GM12878 (cell line): ENCODE measurements around the gene CREB5. TPM values are rescaled to one million over a fixed set of nuclear protein-coding genes. Genes with fewer than 3 reads are reported as not detected.

ENCODE experiments used
- ATAC-seq: fragments of 200-7000 bp; cut with Tn5 transposase; 3 replicates; pipeline ENCODE4 v1.9.1; 2020; ENCODE audit warnings: mild to moderate bottlenecking, moderate library complexity
- BruUV-seq: library from RNA; stranded (reverse); fragments of 400-500 nt; replicated peaks from 2 replicates; lab custom pipeline; 2021; lab: Mats Ljungman, UMichigan
- CTCF ChIA-PET: fragments of 300-600 bp; sonication (Branson Sonifier 250); formaldehyde crosslinking; extraction: SDS; loops from one replicate; lab custom pipeline; 2021; ENCODE audit warnings: inconsistent platforms; lab: Yijun Ruan, JAX
- POLR2A ChIA-PET: fragments of 350-600 bp; formaldehyde crosslinking; extraction: SDS; loops from one replicate; lab custom pipeline; 2021; ENCODE audit warnings: inconsistent platforms; lab: Charles Lee
- RAD21 ChIA-PET: fragments of 300-600 bp; sonication (Branson Sonifier 250); formaldehyde crosslinking; loops from one replicate; lab custom pipeline; 2023; ENCODE audit warnings: antibody characterized with exemption; ENCODE audit not compliant: unreplicated experiment; lab: Charles Lee
- SMC1A ChIA-PET: fragments of 300-600 bp; sonication (Branson Sonifier 250); formaldehyde crosslinking; loops from one replicate; lab custom pipeline; 2023; ENCODE audit not compliant: unreplicated experiment, uncharacterized antibody; lab: Charles Lee
- DNase-seq: peaks from one replicate; pipeline ENCODE4 v3.0.0-alpha.2; 2011; ENCODE audit warnings: low read depth, low spot score
- FAIRE-seq: peaks from 3 replicates; lab custom pipeline; 2011; peaks lifted over from hg19 to GRCh38; lab: Jason Lieb, UNC
- H2AFZ ChIP-seq: 2 replicates; pipeline ENCODE4 v1.6.0; 2011; ENCODE audit warnings: low read depth, low read length, control low read depth; ENCODE audit not compliant: control insufficient read depth
- H3K27ac ChIP-seq: 2 replicates; pipeline ENCODE4 v1.5.1; 2011; ENCODE audit warnings: control low read depth; ENCODE audit not compliant: control insufficient read depth, insufficient read depth
- H3K27me3 ChIP-seq, 2 experiments: replicated peaks in 1 of 2; 2 replicates each; pipeline versions ENCODE4 v1.6.0 to v1.6.1; 2011; ENCODE audit warnings: low read length in 1 of 2; ENCODE audit not compliant: control insufficient read depth in 2 of 2, insufficient read depth in 2 of 2
- H3K36me3 ChIP-seq, 2 experiments: 2 replicates each; pipeline ENCODE4 v1.5.1; 2011; ENCODE audit warnings: low read length in 1 of 2; ENCODE audit not compliant: control insufficient read depth in 2 of 2, insufficient read depth in 2 of 2
- H3K4me1 ChIP-seq: 2 replicates; pipeline ENCODE4 v1.6.1; 2011; ENCODE audit warnings: mild to moderate bottlenecking, low read length, moderate library complexity, mixed read lengths; ENCODE audit not compliant: control insufficient read depth, insufficient read depth
- H3K4me2 ChIP-seq: 2 replicates; pipeline ENCODE4 v1.6.0; 2011; ENCODE audit warnings: control low read depth; ENCODE audit not compliant: control insufficient read depth, insufficient read depth
- H3K4me3 ChIP-seq: fragments of 200-600 bp; sonication (generic); 2 replicates; pipeline ENCODE4 v1.5.1; 2016
- H3K79me2 ChIP-seq: 2 replicates; pipeline ENCODE4 v1.6.0; 2011; ENCODE audit warnings: low read length; ENCODE audit not compliant: control insufficient read depth, insufficient read depth
- H3K9ac ChIP-seq: 2 replicates; pipeline ENCODE4 v1.8.0; 2011; ENCODE audit warnings: low read length, control low read depth, mixed read lengths; ENCODE audit not compliant: control insufficient read depth, insufficient read depth
- H3K9me3 ChIP-seq: replicated peaks from 3 replicates; pipeline ENCODE4 v1.5.1; 2011; ENCODE audit warnings: mild to moderate bottlenecking, low read length; ENCODE audit not compliant: control insufficient read depth, insufficient read depth
- H4K20me1 ChIP-seq: 2 replicates; pipeline ENCODE4 v1.6.0; 2011; ENCODE audit not compliant: control insufficient read depth, insufficient read depth
- ASH2L ChIP-seq: fragments of 300-600, 200-600 bp; sonication (generic); IDR thresholded peaks from 2 replicates; pipeline ENCODE4 v1.6.1; 2017; ENCODE audit warnings: low read depth, mild to moderate bottlenecking, borderline replicate concordance
- EED ChIP-seq: sonication (generic); IDR thresholded peaks from 2 replicates; pipeline ENCODE4 v1.6.1; 2016; ENCODE audit warnings: antibody characterized with exemption, low read depth
- JUNB ChIP-seq: IDR thresholded peaks from 2 replicates; pipeline ENCODE4 v1.6.1; 2016; ENCODE audit warnings: antibody characterized with exemption, mild to moderate bottlenecking
- MLLT1 ChIP-seq: fragments of 450-650 bp; IDR thresholded peaks from 2 replicates; pipeline ENCODE4 v1.6.1; 2016; ENCODE audit warnings: mild to moderate bottlenecking
- NFIC ChIP-seq: IDR thresholded peaks from 2 replicates; pipeline ENCODE4 v1.6.1; 2012; ENCODE audit warnings: low read depth, mild to moderate bottlenecking, inconsistent platforms, low read length, moderate library complexity
- RUNX3 ChIP-seq: IDR thresholded peaks from 2 replicates; pipeline ENCODE4 v1.6.1; 2012; ENCODE audit warnings: low read length, inconsistent platforms
- SPI1 ChIP-seq: IDR thresholded peaks from 2 replicates; pipeline ENCODE4 v1.6.1; 2011; ENCODE audit warnings: low read depth, mild to moderate bottlenecking, low read length, moderate library complexity, borderline replicate concordance; ENCODE audit not compliant: insufficient read depth
- ZBED1 ChIP-seq: IDR thresholded peaks from 2 replicates; pipeline ENCODE4 v1.6.1; 2016; ENCODE audit warnings: borderline replicate concordance
- WGBS: methylation state at CpG from one replicate; pipeline ENCODE4 v1.1.6; 2016; ENCODE audit warnings: low lambda C conversion rate; ENCODE audit not compliant: insufficient replicate concordance, insufficient coverage; ENCODE audit errors: missing lambda C conversion rate; 5-methylcytosine and 5-hydroxymethylcytosine counted together
- in situ Hi-C: fragments of 300-500 bp; cut with MboI; formaldehyde crosslinking; loops from 9 replicates; pipeline ENCODE4 v1.14.3; 2018; ENCODE audit warnings: mixed read lengths
- intact Hi-C: fragments of 100-400 bp; cut with micrococcal nuclease; formaldehyde crosslinking; loops from one replicate; pipeline ENCODE4 v1.14.2; 2022; ENCODE audit not compliant: unreplicated experiment
- polyA plus RNA-seq, 11 experiments: library from polyadenylated mRNA; depleted of rRNA in 4 of 11; unstranded in 6 of 11; stranded (reverse) in 5 of 11; fragments of >200 nt; fragmentation: Nextera tagmentation in 4 of 11; fragmentation: Illumina TruSeq in 1 of 11; extraction: Ambion mirVana in 4 of 11; extraction: Trizol in 1 of 11; gene quantifications; 1 replicate in 1 of 11; 2 replicates in 10 of 11; pipeline versions ENCODE4 v1.2.1 to v1.2.3, GENCODE V29; 2011 to 2016; ENCODE audit warnings: inconsistent platforms in 2 of 11, missing spikeins in 2 of 11, low read depth in 1 of 11
- total RNA-seq, 4 experiments: library from RNA; depleted of rRNA in 3 of 4; stranded (reverse); fragments of >200 nt in 3 of 4; fragmentation: Illumina TruSeq in 1 of 4; extraction: Trizol in 1 of 4; gene quantifications; 2 replicates each; pipeline versions ENCODE4 v1.2.1 to v1.2.3, GENCODE V29; 2013 to 2021
- TF ChIP-seq, protein P1 (sequence below): fragments of 150-350 bp; IDR thresholded peaks from 2 replicates; pipeline ENCODE4 v1.6.1; 2016; ENCODE audit warnings: low read depth, low read length
- TF ChIP-seq, protein P2 (sequence below): fragments of 150-350 bp; IDR thresholded peaks from 2 replicates; pipeline ENCODE4 v1.6.1; 2014; ENCODE audit warnings: mild to moderate bottlenecking, low read depth, low read length

Gene CREB5
- total and polyA plus RNA-seq, 10 of the 15 experiments (the other 5 are each of a cell fraction or from before 2014, with no cell fraction given), result 12.9 to 74.1 (median 53.0) TPM

GRCh38 chr7:28418311-28418710 is 6.0 kb downstream of the CREB5 start:
- Histone ChIP-seq H3K9ac (no peak overlapping the region), H3K4me2 (no peak overlapping the region)
- TF ChIP-seq JUNB, result peak; percentile 82
- TF ChIP-seq EED, result peak; percentile 58; the same call in 1 of the 2 replicates
- peak; percentile 33; the same call in 1 of the 2 replicates for TF ChIP-seq NFIC
- TF ChIP-seq RUNX3, result peak; percentile 10; the same call in 1 of the 2 replicates
- TF ChIP-seq, protein P1, sequence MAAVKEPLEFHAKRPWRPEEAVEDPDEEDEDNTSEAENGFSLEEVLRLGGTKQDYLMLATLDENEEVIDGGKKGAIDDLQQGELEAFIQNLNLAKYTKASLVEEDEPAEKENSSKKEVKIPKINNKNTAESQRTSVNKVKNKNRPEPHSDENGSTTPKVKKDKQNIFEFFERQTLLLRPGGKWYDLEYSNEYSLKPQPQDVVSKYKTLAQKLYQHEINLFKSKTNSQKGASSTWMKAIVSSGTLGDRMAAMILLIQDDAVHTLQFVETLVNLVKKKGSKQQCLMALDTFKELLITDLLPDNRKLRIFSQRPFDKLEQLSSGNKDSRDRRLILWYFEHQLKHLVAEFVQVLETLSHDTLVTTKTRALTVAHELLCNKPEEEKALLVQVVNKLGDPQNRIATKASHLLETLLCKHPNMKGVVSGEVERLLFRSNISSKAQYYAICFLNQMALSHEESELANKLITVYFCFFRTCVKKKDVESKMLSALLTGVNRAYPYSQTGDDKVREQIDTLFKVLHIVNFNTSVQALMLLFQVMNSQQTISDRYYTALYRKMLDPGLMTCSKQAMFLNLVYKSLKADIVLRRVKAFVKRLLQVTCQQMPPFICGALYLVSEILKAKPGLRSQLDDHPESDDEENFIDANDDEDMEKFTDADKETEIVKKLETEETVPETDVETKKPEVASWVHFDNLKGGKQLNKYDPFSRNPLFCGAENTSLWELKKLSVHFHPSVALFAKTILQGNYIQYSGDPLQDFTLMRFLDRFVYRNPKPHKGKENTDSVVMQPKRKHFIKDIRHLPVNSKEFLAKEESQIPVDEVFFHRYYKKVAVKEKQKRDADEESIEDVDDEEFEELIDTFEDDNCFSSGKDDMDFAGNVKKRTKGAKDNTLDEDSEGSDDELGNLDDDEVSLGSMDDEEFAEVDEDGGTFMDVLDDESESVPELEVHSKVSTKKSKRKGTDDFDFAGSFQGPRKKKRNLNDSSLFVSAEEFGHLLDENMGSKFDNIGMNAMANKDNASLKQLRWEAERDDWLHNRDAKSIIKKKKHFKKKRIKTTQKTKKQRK, result no peak
- no peak for TF ChIP-seq ASH2L
- TF ChIP-seq, protein P2, sequence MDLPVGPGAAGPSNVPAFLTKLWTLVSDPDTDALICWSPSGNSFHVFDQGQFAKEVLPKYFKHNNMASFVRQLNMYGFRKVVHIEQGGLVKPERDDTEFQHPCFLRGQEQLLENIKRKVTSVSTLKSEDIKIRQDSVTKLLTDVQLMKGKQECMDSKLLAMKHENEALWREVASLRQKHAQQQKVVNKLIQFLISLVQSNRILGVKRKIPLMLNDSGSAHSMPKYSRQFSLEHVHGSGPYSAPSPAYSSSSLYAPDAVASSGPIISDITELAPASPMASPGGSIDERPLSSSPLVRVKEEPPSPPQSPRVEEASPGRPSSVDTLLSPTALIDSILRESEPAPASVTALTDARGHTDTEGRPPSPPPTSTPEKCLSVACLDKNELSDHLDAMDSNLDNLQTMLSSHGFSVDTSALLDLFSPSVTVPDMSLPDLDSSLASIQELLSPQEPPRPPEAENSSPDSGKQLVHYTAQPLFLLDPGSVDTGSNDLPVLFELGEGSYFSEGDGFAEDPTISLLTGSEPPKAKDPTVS, result no peak
- TF ChIP-seq MLLT1, result no peak
- TF ChIP-seq SPI1, result no peak
- no peak for TF ChIP-seq ZBED1
- TF ChIP-seq, all 136 proteins: peak for 4
- Histone ChIP-seq H3K4me3 (no peak overlapping the region), H3K36me3 (no peaks in the 10 kb centered on the region; a peak in 1 of 4 replicates), H3K4me1 (no peaks in the 10 kb centered on the region), H2AFZ (no peak overlapping the region), H3K27ac (no peak overlapping the region), H4K20me1 (no peaks in the 10 kb centered on the region), H3K27me3 (no peaks in the 10 kb centered on the region), H3K9me3 (no peaks in the 10 kb centered on the region), H3K79me2 (no peaks in the 10 kb centered on the region)
- WGBS, result 0% methylated on average over 2 of the region's 2 CpGs
- CTCF ChIA-PET, result interaction anchor here (1.1 to 2.7 kb wide), 3 partner anchors 60 to 504 kb away, joined by 3 to 9 read pairs (median 3); no protein-coding TSS in a partner anchor
- SMC1A ChIA-PET, result interaction anchor here (0.7 to 4.3 kb wide), 12 partner anchors 11 to 405 kb away, joined by 3 to 51 read pairs (median 3); no protein-coding TSS in a partner anchor
- POLR2A ChIA-PET, result interaction anchor here (0.7 to 1.7 kb wide), 5 partner anchors 8 to 106 kb away, joined by 3 to 5 read pairs (median 4); no protein-coding TSS in a partner anchor
- in situ Hi-C loops (no loop called here), intact Hi-C loops (no loop called here)
- DNase-seq (no peak), ATAC-seq (peak; percentile 69), FAIRE-seq (no peak)
- no TSS peak for BruUV-seq
- RAD21 ChIA-PET, result interaction anchor here (0.8 to 3.6 kb wide), 6 partner anchors 16 to 154 kb away, joined by 3 to 39 read pairs (median 4); no protein-coding TSS in a partner anchor
